Karpas-422 (cell line): ENCODE measurements around the gene HOXC10. TPM values are rescaled to one million over a fixed set of nuclear protein-coding genes. Genes with fewer than 3 reads are reported as not detected.

ENCODE experiments used
- DNase-seq: peaks from one replicate; pipeline ENCODE4 v3.0.0-alpha.2; 2015
- H2AFZ ChIP-seq: fragments of 200-600 bp; sonication (generic); 2 replicates; pipeline ENCODE4 v1.6.1; 2014; ENCODE audit warnings: antibody characterized with exemption, low read length, mixed read lengths
- H3K27ac ChIP-seq: fragments of 200-600 bp; sonication (generic); 2 replicates; pipeline ENCODE4 v1.5.1; 2014; ENCODE audit warnings: mild to moderate bottlenecking, low read length, moderate library complexity
- H3K27me3 ChIP-seq: fragments of 200-600 bp; sonication (generic); 2 replicates; pipeline ENCODE4 v1.6.1; 2014; ENCODE audit warnings: low read length, mixed read lengths
- H3K36me3 ChIP-seq: fragments of 200-600 bp; sonication (generic); 2 replicates; pipeline ENCODE4 v1.6.1; 2014; ENCODE audit warnings: low read length, mixed read lengths; ENCODE audit not compliant: insufficient read depth
- H3K4me1 ChIP-seq: fragments of 200-600 bp; sonication (generic); 2 replicates; pipeline ENCODE4 v1.6.1; 2014; ENCODE audit warnings: mild to moderate bottlenecking, low read length, mixed read lengths
- H3K4me2 ChIP-seq: fragments of 200-600 bp; sonication (generic); 2 replicates; pipeline ENCODE4 v1.6.1; 2014; ENCODE audit warnings: low read length, low read depth, mild to moderate bottlenecking; ENCODE audit not compliant: poor library complexity, severe bottlenecking
- H3K4me3 ChIP-seq: fragments of 200-600 bp; sonication (generic); 2 replicates; pipeline ENCODE4 v1.5.1; 2014; ENCODE audit warnings: mild to moderate bottlenecking, antibody characterized with exemption, low read length, mixed read lengths
- H3K79me2 ChIP-seq: fragments of 200-600 bp; sonication (generic); 2 replicates; pipeline ENCODE4 v1.6.1; 2014; ENCODE audit warnings: mild to moderate bottlenecking, low read length, mixed read lengths
- H3K9ac ChIP-seq: fragments of 200-600 bp; sonication (generic); 2 replicates; pipeline ENCODE4 v1.6.0; 2014; ENCODE audit warnings: low read length
- H3K9me2 ChIP-seq: fragments of 200-600 bp; sonication (generic), shearing (Covaris generic); replicated peaks from 2 replicates; pipeline ENCODE4 v1.6.0; 2014; ENCODE audit warnings: mild to moderate bottlenecking, low read length, moderate library complexity; ENCODE audit not compliant: insufficient read depth
- H3K9me3 ChIP-seq: fragments of 300-700, 200-600 bp; sonication (generic); 2 replicates; pipeline ENCODE4 v1.6.1; 2014; ENCODE audit warnings: low read length, mixed read lengths
- H4K20me1 ChIP-seq: fragments of 200-600 bp; sonication (generic); 2 replicates; pipeline ENCODE4 v1.6.1; 2014; ENCODE audit warnings: mild to moderate bottlenecking, antibody characterized with exemption, low read length, low read depth; ENCODE audit not compliant: insufficient read depth
- total RNA-seq: library from RNA; depleted of rRNA; stranded (reverse); fragments of >200 nt; shearing (Covaris generic); gene quantifications from 2 replicates; pipeline ENCODE4 v1.2.3, GENCODE V29; 2014; ENCODE audit warnings: low replicate concordance

Gene HOXC10
- total RNA-seq, 1 experiment from 2014 or later, result not detected

- H3K27ac ChIP-seq, result no peak overlapping the region
- peak overlapping the region; percentile 53 for H3K4me2 ChIP-seq
- H3K79me2 ChIP-seq, result no peaks in the 10 kb centered on the region
- H3K9ac ChIP-seq, result peak overlapping the region; percentile 50
- no peaks in the 10 kb centered on the region for H3K36me3 ChIP-seq
- no peak for DNase-seq
- no peaks in the 10 kb centered on the region for H3K27me3 ChIP-seq
- peaks cover 19% of the 10 kb centered on the region for H3K4me1 ChIP-seq
- H4K20me1 ChIP-seq, result no peaks in the 10 kb centered on the region
- no peaks in the 10 kb centered on the region for H3K9me3 ChIP-seq
- peak overlapping the region; percentile 70; the same call in 1 of the 2 replicates for H2AFZ ChIP-seq
- no peaks in the 10 kb centered on the region for H3K9me2 ChIP-seq
- peak overlapping the region; percentile 52; the same call in 1 of the 2 replicates for H3K4me3 ChIP-seq
These were observed 25.4 kb downstream of the HOXC10 start for GRCh38 chr12:54010053-54010971.

GRCh38 chr12:54010972-54011664 is 26.2 kb downstream of the HOXC10 start:
- Histone ChIP-seq H3K27ac (no peak overlapping the region), H3K9me2 (no peaks in the 10 kb centered on the region), H3K9ac (peak overlapping the region; percentile 50), H3K79me2 (no peaks in the 10 kb centered on the region), H3K4me2 (peak overlapping the region; percentile 53), H2AFZ (peak overlapping the region; percentile 70; the same call in 1 of the 2 replicates), H3K9me3 (no peaks in the 10 kb centered on the region), H3K4me3 (peak overlapping the region; percentile 52; the same call in 1 of the 2 replicates), H3K4me1 (peaks cover 17% of the 10 kb centered on the region), H4K20me1 (no peaks in the 10 kb centered on the region), H3K27me3 (no peaks in the 10 kb centered on the region), H3K36me3 (no peaks in the 10 kb centered on the region)
- no peak for DNase-seq

GRCh38 chr12:54011665-54012532 is 27.0 kb downstream of the HOXC10 start:
- H2AFZ ChIP-seq, result peak overlapping the region; percentile 70; the same call in 1 of the 2 replicates
- H3K36me3 ChIP-seq, result no peaks in the 10 kb centered on the region
- no peaks in the 10 kb centered on the region for H3K79me2 ChIP-seq
- H3K9ac ChIP-seq, result peak overlapping the region; percentile 50
- H3K27ac ChIP-seq, result no peak overlapping the region
- no peaks in the 10 kb centered on the region for H4K20me1 ChIP-seq
- no peaks in the 10 kb centered on the region for H3K9me3 ChIP-seq
- H3K4me3 ChIP-seq, result peak overlapping the region; percentile 52; the same call in 1 of the 2 replicates
- H3K27me3 ChIP-seq, result no peaks in the 10 kb centered on the region
- DNase-seq, result no peak
- H3K9me2 ChIP-seq, result no peaks in the 10 kb centered on the region
- peak overlapping the region; percentile 53 for H3K4me2 ChIP-seq
- peaks cover 14% of the 10 kb centered on the region for H3K4me1 ChIP-seq

- Histone ChIP-seq H2AFZ (no peak overlapping the region), H3K9ac (no peak overlapping the region), H3K4me1 (peaks cover 18% of the 10 kb centered on the region), H3K27me3 (no peaks in the 10 kb centered on the region), H3K79me2 (no peaks in the 10 kb centered on the region), H3K4me3 (no peak overlapping the region), H3K36me3 (no peaks in the 10 kb centered on the region), H4K20me1 (no peaks in the 10 kb centered on the region), H3K27ac (no peak overlapping the region), H3K4me2 (no peak overlapping the region), H3K9me3 (no peaks in the 10 kb centered on the region), H3K9me2 (no peaks in the 10 kb centered on the region)
- DNase-seq, result no peak
These were observed 27.9 kb downstream of the HOXC10 start for GRCh38 chr12:54012631-54013409.

DNA sequence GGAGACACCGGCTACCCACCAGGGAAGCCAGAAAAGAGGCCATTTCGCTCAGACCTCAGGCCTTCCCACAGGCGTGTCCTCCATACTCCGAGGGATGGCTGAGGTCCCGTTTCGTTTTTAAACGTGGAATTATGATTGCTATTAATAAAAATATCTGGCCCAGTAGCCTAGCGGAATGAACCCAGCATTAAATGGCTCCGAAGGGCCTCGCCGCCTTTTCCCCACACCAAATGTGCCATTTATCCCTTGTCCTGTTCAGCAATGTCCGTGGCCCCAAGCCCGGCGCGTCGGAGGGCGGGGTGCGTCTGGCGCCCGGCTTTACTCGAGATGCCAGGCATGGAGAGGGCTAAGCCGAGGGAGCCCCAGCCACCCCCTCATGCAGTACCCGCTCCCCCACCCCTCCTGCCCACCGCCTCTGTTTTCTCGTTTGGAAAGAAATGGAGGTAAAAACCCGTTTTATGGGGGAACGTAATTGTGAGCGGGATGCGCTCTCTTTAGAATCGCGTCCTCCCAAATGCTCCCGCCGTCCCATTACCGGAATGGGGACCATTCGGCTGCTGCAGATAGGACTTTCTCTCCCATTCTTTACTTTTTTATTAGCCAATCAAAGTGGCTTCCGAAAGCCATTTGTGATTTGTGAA is 29.6 kb downstream of the HOXC10 start:
- DNase-seq, result no peak
- H4K20me1 ChIP-seq, result no peaks in the 10 kb centered on the region
- H3K4me3 ChIP-seq, result no peak overlapping the region
- H3K9me3 ChIP-seq, result no peaks in the 10 kb centered on the region
- H3K36me3 ChIP-seq, result no peaks in the 10 kb centered on the region
- no peaks in the 10 kb centered on the region for H3K79me2 ChIP-seq
- no peak overlapping the region for H3K27ac ChIP-seq
- no peaks in the 10 kb centered on the region for H3K9me2 ChIP-seq
- H3K4me1 ChIP-seq, result peaks cover 26% of the 10 kb centered on the region
- H3K9ac ChIP-seq, result no peak overlapping the region
- H3K4me2 ChIP-seq, result no peak overlapping the region
- no peak overlapping the region for H2AFZ ChIP-seq
- no peaks in the 10 kb centered on the region for H3K27me3 ChIP-seq

GRCh38 chr12:54015018-54015931 is 30.3 kb downstream of the HOXC10 start:
- Histone ChIP-seq H3K9me2 (no peaks in the 10 kb centered on the region), H3K79me2 (no peaks in the 10 kb centered on the region), H3K36me3 (no peaks in the 10 kb centered on the region), H3K4me3 (no peak overlapping the region), H3K9ac (no peak overlapping the region), H3K4me1 (peaks cover 26% of the 10 kb centered on the region), H3K27me3 (no peaks in the 10 kb centered on the region), H3K4me2 (no peak overlapping the region), H2AFZ (no peak overlapping the region), H4K20me1 (no peaks in the 10 kb centered on the region), H3K27ac (no peak overlapping the region), H3K9me3 (no peaks in the 10 kb centered on the region)
- no peak for DNase-seq
